GM12878 (cell line): ENCODE results near the gene PRUNE2. TPM values are rescaled to one million over a fixed set of nuclear protein-coding genes. Genes with fewer than 3 reads are reported as not detected.

ENCODE experiments used
- ATAC-seq: fragments of 200-7000 bp; cut with Tn5 transposase; 3 replicates; pipeline ENCODE4 v1.9.1; 2020; ENCODE audit warnings: mild to moderate bottlenecking, moderate library complexity
- BruUV-seq: library from RNA; stranded (reverse); fragments of 400-500 nt; replicated peaks from 2 replicates; lab custom pipeline; 2021; lab: Mats Ljungman, UMichigan
- CTCF ChIA-PET: fragments of 300-600 bp; sonication (Branson Sonifier 250); formaldehyde crosslinking; extraction: SDS; loops from one replicate; lab custom pipeline; 2021; ENCODE audit warnings: inconsistent platforms; lab: Yijun Ruan, JAX
- POLR2A ChIA-PET: fragments of 350-600 bp; formaldehyde crosslinking; extraction: SDS; loops from one replicate; lab custom pipeline; 2021; ENCODE audit warnings: inconsistent platforms; lab: Charles Lee
- RAD21 ChIA-PET: fragments of 300-600 bp; sonication (Branson Sonifier 250); formaldehyde crosslinking; loops from one replicate; lab custom pipeline; 2023; ENCODE audit warnings: antibody characterized with exemption; ENCODE audit not compliant: unreplicated experiment; lab: Charles Lee
- SMC1A ChIA-PET: fragments of 300-600 bp; sonication (Branson Sonifier 250); formaldehyde crosslinking; loops from one replicate; lab custom pipeline; 2023; ENCODE audit not compliant: unreplicated experiment, uncharacterized antibody; lab: Charles Lee
- DNase-seq: peaks from one replicate; pipeline ENCODE4 v3.0.0-alpha.2; 2011; ENCODE audit warnings: low read depth, low spot score
- FAIRE-seq: peaks from 3 replicates; lab custom pipeline; 2011; peaks lifted over from hg19 to GRCh38; lab: Jason Lieb, UNC
- H2AFZ ChIP-seq: 2 replicates; pipeline ENCODE4 v1.6.0; 2011; ENCODE audit warnings: low read depth, low read length, control low read depth; ENCODE audit not compliant: control insufficient read depth
- H3K27ac ChIP-seq: 2 replicates; pipeline ENCODE4 v1.5.1; 2011; ENCODE audit warnings: control low read depth; ENCODE audit not compliant: control insufficient read depth, insufficient read depth
- H3K27me3 ChIP-seq, 2 experiments: replicated peaks in 1 of 2; 2 replicates each; pipeline versions ENCODE4 v1.6.0 to v1.6.1; 2011; ENCODE audit warnings: low read length in 1 of 2; ENCODE audit not compliant: control insufficient read depth in 2 of 2, insufficient read depth in 2 of 2
- H3K36me3 ChIP-seq, 2 experiments: 2 replicates each; pipeline ENCODE4 v1.5.1; 2011; ENCODE audit warnings: low read length in 1 of 2; ENCODE audit not compliant: control insufficient read depth in 2 of 2, insufficient read depth in 2 of 2
- H3K4me1 ChIP-seq: 2 replicates; pipeline ENCODE4 v1.6.1; 2011; ENCODE audit warnings: mild to moderate bottlenecking, low read length, moderate library complexity, mixed read lengths; ENCODE audit not compliant: control insufficient read depth, insufficient read depth
- H3K4me2 ChIP-seq: 2 replicates; pipeline ENCODE4 v1.6.0; 2011; ENCODE audit warnings: control low read depth; ENCODE audit not compliant: control insufficient read depth, insufficient read depth
- H3K4me3 ChIP-seq: fragments of 200-600 bp; sonication (generic); 2 replicates; pipeline ENCODE4 v1.5.1; 2016
- H3K79me2 ChIP-seq: 2 replicates; pipeline ENCODE4 v1.6.0; 2011; ENCODE audit warnings: low read length; ENCODE audit not compliant: control insufficient read depth, insufficient read depth
- H3K9ac ChIP-seq: 2 replicates; pipeline ENCODE4 v1.8.0; 2011; ENCODE audit warnings: low read length, control low read depth, mixed read lengths; ENCODE audit not compliant: control insufficient read depth, insufficient read depth
- H3K9me3 ChIP-seq: replicated peaks from 3 replicates; pipeline ENCODE4 v1.5.1; 2011; ENCODE audit warnings: mild to moderate bottlenecking, low read length; ENCODE audit not compliant: control insufficient read depth, insufficient read depth
- H4K20me1 ChIP-seq: 2 replicates; pipeline ENCODE4 v1.6.0; 2011; ENCODE audit not compliant: control insufficient read depth, insufficient read depth
- CREB1 ChIP-seq: IDR thresholded peaks from 2 replicates; pipeline ENCODE4 v1.6.1; 2012; ENCODE audit warnings: low read depth, mild to moderate bottlenecking, inconsistent platforms
- E2F8 ChIP-seq: fragments of 450-650 bp; IDR thresholded peaks from 2 replicates; pipeline ENCODE4 v1.6.1; 2018; ENCODE audit warnings: mild to moderate bottlenecking, low read depth, moderate library complexity; ENCODE audit not compliant: partially characterized antibody
- EGR1 ChIP-seq, 2 experiments: IDR thresholded peaks; 1 replicate in 1 of 2; 2 replicates in 1 of 2; pipeline ENCODE4 v1.6.1; 2011 to 2012; ENCODE audit warnings: low read depth in 2 of 2, low read length in 2 of 2, borderline replicate concordance in 1 of 2, mild to moderate bottlenecking in 1 of 2, moderate library complexity in 1 of 2
- FOXM1 ChIP-seq: IDR thresholded peaks from 2 replicates; pipeline ENCODE4 v1.6.1; 2012; ENCODE audit warnings: low read depth, mild to moderate bottlenecking, inconsistent platforms, low read length, moderate library complexity
- IRF3 ChIP-seq: fragments of 450-650 bp; IDR thresholded peaks from 2 replicates; pipeline ENCODE4 v1.6.1; 2014; ENCODE audit warnings: mild to moderate bottlenecking
- NKRF ChIP-seq: fragments of 450-650 bp; conservative IDR thresholded peaks from 2 replicates; pipeline ENCODE4 v1.6.1; 2017; ENCODE audit warnings: mild to moderate bottlenecking, moderate library complexity
- POLR2AphosphoS5 ChIP-seq: IDR thresholded peaks from 2 replicates; pipeline ENCODE4 v1.6.1; 2011; ENCODE audit warnings: mild to moderate bottlenecking, low read length, inconsistent platforms
- REST ChIP-seq: IDR thresholded peaks from 2 replicates; pipeline ENCODE4 v1.6.1; 2012; ENCODE audit warnings: mild to moderate bottlenecking, low read depth, low read length
- SMARCA5 ChIP-seq: fragments of 450-650 bp; IDR thresholded peaks from 2 replicates; pipeline ENCODE4 v1.6.1; 2017; ENCODE audit warnings: mild to moderate bottlenecking
- USF1 ChIP-seq: IDR thresholded peaks from 2 replicates; pipeline ENCODE4 v1.6.1; 2011; ENCODE audit warnings: borderline replicate concordance, low read depth, mild to moderate bottlenecking, moderate library complexity, mixed read lengths, low read length; ENCODE audit not compliant: insufficient read depth; ENCODE audit errors: extremely low read length
- YBX1 ChIP-seq: fragments of 450-650 bp; IDR thresholded peaks from 2 replicates; pipeline ENCODE4 v1.6.1; 2016; ENCODE audit warnings: antibody characterized with exemption
- WGBS: methylation state at CpG from one replicate; pipeline ENCODE4 v1.1.6; 2016; ENCODE audit warnings: low lambda C conversion rate; ENCODE audit not compliant: insufficient replicate concordance, insufficient coverage; ENCODE audit errors: missing lambda C conversion rate; 5-methylcytosine and 5-hydroxymethylcytosine counted together
- in situ Hi-C: fragments of 300-500 bp; cut with MboI; formaldehyde crosslinking; loops from 9 replicates; pipeline ENCODE4 v1.14.3; 2018; ENCODE audit warnings: mixed read lengths
- intact Hi-C: fragments of 100-400 bp; cut with micrococcal nuclease; formaldehyde crosslinking; loops from one replicate; pipeline ENCODE4 v1.14.2; 2022; ENCODE audit not compliant: unreplicated experiment
- polyA plus RNA-seq, 11 experiments: library from polyadenylated mRNA; depleted of rRNA in 4 of 11; unstranded in 6 of 11; stranded (reverse) in 5 of 11; fragments of >200 nt; fragmentation: Nextera tagmentation in 4 of 11; fragmentation: Illumina TruSeq in 1 of 11; extraction: Ambion mirVana in 4 of 11; extraction: Trizol in 1 of 11; gene quantifications; 1 replicate in 1 of 11; 2 replicates in 10 of 11; pipeline versions ENCODE4 v1.2.1 to v1.2.3, GENCODE V29; 2011 to 2016; ENCODE audit warnings: inconsistent platforms in 2 of 11, missing spikeins in 2 of 11, low read depth in 1 of 11
- total RNA-seq, 4 experiments: library from RNA; depleted of rRNA in 3 of 4; stranded (reverse); fragments of >200 nt in 3 of 4; fragmentation: Illumina TruSeq in 1 of 4; extraction: Trizol in 1 of 4; gene quantifications; 2 replicates each; pipeline versions ENCODE4 v1.2.1 to v1.2.3, GENCODE V29; 2013 to 2021

Gene PRUNE2
- total and polyA plus RNA-seq, 10 of the 15 experiments (the other 5 are each of a cell fraction or from before 2014, with no cell fraction given): 0.07 to 0.63 (median 0.25) TPM

GRCh38 chr9:76697081-76697480 is 208.8 kb downstream of the PRUNE2 start:
- Histone ChIP-seq H3K9me3 (no peaks in the 10 kb centered on the region), H3K4me2 (no peak overlapping the region), H2AFZ (no peak overlapping the region), H3K9ac (no peak overlapping the region), H4K20me1 (no peaks in the 10 kb centered on the region), H3K4me3 (no peak overlapping the region), H3K27ac (no peak overlapping the region), H3K79me2 (no peaks in the 10 kb centered on the region), H3K27me3 (peaks cover 0 to 3% of the 10 kb centered on the region in 2 experiments; a peak in 3 of 4 replicates), H3K4me1 (no peaks in the 10 kb centered on the region), H3K36me3 (no peaks in the 10 kb centered on the region)
- in situ Hi-C loops (no loop called here), intact Hi-C loops (no loop called here)
- no TSS peak for BruUV-seq
- ChIA-PET RAD21 (no interaction called here), SMC1A (no interaction called here), POLR2A (no interaction called here), CTCF (no interaction called here)
- no peak for FAIRE-seq
- no peak for DNase-seq
- 10% methylated on average over 5 of the region's 5 CpGs for WGBS
- TF ChIP-seq NKRF: no peak
- TF ChIP-seq CREB1: no peak
- no peak for TF ChIP-seq FOXM1
- no peak for TF ChIP-seq EGR1 (IDR thresholded peaks at IDR 0.05; ENCODE audit: borderline replicate concordance in 1 of 2, low read depth in 2 of 2, low read length in 2 of 2)
- TF ChIP-seq REST: no peak
- no peak for TF ChIP-seq SMARCA5
- no peak for TF ChIP-seq E2F8
- TF ChIP-seq POLR2AphosphoS5: no peak
- no peak for TF ChIP-seq YBX1
- no peak for TF ChIP-seq IRF3
- TF ChIP-seq USF1: no peak
- ATAC-seq: no peak
